ENCODE measurements around the gene AANAT. TPM values are rescaled to one million over a fixed set of nuclear protein-coding genes. Genes with fewer than 3 reads are reported as not detected.

The AANAT gene
- total RNA-seq, 4 donors from 2014 or later: not detected

- TF ChIP-seq POLR2A (IDR thresholded peaks at IDR 0.05) (no peak), EP300 (IDR thresholded peaks at IDR 0.05) (no peak), POLR2AphosphoS5 (IDR thresholded peaks at IDR 0.05) (no peak)
- TF ChIP-seq, protein P1, sequence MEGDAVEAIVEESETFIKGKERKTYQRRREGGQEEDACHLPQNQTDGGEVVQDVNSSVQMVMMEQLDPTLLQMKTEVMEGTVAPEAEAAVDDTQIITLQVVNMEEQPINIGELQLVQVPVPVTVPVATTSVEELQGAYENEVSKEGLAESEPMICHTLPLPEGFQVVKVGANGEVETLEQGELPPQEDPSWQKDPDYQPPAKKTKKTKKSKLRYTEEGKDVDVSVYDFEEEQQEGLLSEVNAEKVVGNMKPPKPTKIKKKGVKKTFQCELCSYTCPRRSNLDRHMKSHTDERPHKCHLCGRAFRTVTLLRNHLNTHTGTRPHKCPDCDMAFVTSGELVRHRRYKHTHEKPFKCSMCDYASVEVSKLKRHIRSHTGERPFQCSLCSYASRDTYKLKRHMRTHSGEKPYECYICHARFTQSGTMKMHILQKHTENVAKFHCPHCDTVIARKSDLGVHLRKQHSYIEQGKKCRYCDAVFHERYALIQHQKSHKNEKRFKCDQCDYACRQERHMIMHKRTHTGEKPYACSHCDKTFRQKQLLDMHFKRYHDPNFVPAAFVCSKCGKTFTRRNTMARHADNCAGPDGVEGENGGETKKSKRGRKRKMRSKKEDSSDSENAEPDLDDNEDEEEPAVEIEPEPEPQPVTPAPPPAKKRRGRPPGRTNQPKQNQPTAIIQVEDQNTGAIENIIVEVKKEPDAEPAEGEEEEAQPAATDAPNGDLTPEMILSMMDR (IDR thresholded peaks at IDR 0.05): no peak
- 72% methylated on average over 13 of the region's 13 CpGs for WGBS
Observed at GRCh38 chr17:76441686-76442340, 25.6 kb upstream of the AANAT start.

DNA sequence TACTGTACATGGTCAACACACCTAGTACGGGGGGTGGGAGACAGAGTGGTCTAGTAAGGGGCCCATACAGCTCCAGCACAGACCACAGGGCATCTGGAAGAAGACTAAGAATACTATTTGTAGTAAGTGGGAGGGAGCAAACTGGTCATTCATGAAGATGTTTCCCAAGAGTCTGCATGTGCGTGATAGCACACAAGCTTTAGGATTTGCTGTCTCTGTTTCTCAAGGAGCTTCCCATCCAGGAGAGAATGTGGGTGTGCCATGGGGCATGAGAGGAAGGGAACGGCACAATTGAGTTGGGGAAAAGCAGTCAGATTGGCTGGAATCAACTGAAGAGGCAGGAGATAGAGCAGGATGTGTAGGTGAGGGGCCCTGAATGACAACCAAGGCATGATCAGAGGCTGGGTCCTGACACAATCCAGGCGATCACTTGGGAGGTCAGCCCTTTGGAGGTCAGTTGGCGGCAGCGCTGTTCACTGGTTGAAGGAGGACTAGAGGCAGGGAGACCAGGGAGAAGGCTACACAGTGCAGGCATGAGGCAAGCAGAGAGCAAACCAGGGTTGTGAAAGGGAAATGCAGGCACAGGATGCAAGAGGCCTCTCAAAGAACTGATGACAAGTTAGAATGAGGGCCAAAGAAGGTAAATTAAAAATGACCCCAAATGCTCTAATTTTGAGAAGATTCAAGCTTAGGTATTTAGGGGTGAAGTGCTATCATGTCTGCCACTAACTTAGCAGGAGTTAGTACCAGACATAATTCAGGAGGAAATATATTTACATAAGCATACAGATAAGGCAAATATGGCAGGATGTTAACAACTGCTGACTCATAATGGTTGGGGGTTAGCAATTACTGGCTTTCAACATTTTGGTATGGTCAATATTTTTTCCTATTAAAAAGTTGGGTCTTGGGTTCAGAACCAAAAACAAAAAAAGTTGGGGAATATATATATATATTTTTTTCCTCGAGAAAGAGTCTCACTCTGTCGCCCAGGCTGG lies 24.8 kb upstream of the AANAT start:
- no peak for DNase-seq (ENCODE audit: low spot score in 2 of 2)
- peaks cover 2% of the 10 kb centered on the region for H3K4me1 ChIP-seq

More at GRCh38 chr17:76441686-76442340, 25.6 kb upstream of the AANAT start:
- Histone ChIP-seq H3K4me1 (no peaks in the 10 kb centered on the region), H3K9me3 (no peaks in the 10 kb centered on the region), H3K4me3 (no peak overlapping the region), H3K27me3 (no peaks in the 10 kb centered on the region), H3K27ac (no peak overlapping the region), H3K36me3 (no peaks in the 10 kb centered on the region)
- no peak for DNase-seq (ENCODE audit: low spot score in 2 of 2)

GRCh38 chr17:76444518-76445311 lies 22.7 kb upstream of the AANAT start:
- no peak for DNase-seq (ENCODE audit: low spot score in 2 of 2)
- Histone ChIP-seq H3K27me3 (no peaks in the 10 kb centered on the region), H3K36me3 (no peaks in the 10 kb centered on the region), H3K4me3 (no peak overlapping the region), H3K4me1 (peaks cover 7% of the 10 kb centered on the region), H3K9me3 (no peaks in the 10 kb centered on the region), H3K27ac (no peak overlapping the region)
- WGBS: 84% methylated on average over 9 of the region's 9 CpGs
- no peak for TF ChIP-seq POLR2A (IDR thresholded peaks at IDR 0.05)
- no peak for TF ChIP-seq EP300 (IDR thresholded peaks at IDR 0.05)
- TF ChIP-seq POLR2AphosphoS5 (IDR thresholded peaks at IDR 0.05): no peak
- TF ChIP-seq, protein P1 (IDR thresholded peaks at IDR 0.05): no peak

More for the DNA sequence above, 24.8 kb upstream of the AANAT start:
- Histone ChIP-seq H3K4me3 (no peak overlapping the region), H3K27ac (no peak overlapping the region), H3K9me3 (no peaks in the 10 kb centered on the region), H3K36me3 (no peaks in the 10 kb centered on the region), H3K27me3 (no peaks in the 10 kb centered on the region)
- TF ChIP-seq, protein P1 (IDR thresholded peaks at IDR 0.05): no peak
- TF ChIP-seq EP300 (IDR thresholded peaks at IDR 0.05) (no peak), POLR2A (IDR thresholded peaks at IDR 0.05) (no peak), POLR2AphosphoS5 (IDR thresholded peaks at IDR 0.05) (no peak)
- WGBS: 89% methylated on average over 8 of the region's 8 CpGs

GRCh38 chr17:76445697-76446448 lies 21.5 kb upstream of the AANAT start:
- 65% methylated on average over 10 of the region's 10 CpGs for WGBS
- TF ChIP-seq POLR2AphosphoS5 (IDR thresholded peaks at IDR 0.05): no peak
- TF ChIP-seq POLR2A (IDR thresholded peaks at IDR 0.05): no peak
- TF ChIP-seq EP300 (IDR thresholded peaks at IDR 0.05): no peak
- TF ChIP-seq, protein P1 (IDR thresholded peaks at IDR 0.05): no peak
- Histone ChIP-seq H3K4me3 (no peak overlapping the region), H3K9me3 (no peaks in the 10 kb centered on the region), H3K27ac (no peak overlapping the region), H3K27me3 (no peaks in the 10 kb centered on the region), H3K36me3 (no peaks in the 10 kb centered on the region), H3K4me1 (peaks cover 7% of the 10 kb centered on the region)
- DNase-seq (ENCODE audit: low spot score in 2 of 2): no peak
